Fibroblast of lung (primary cell): Measurements from ENCODE around the gene PAQR6.

Experiments
- EZH2 ChIP-seq: IDR thresholded peaks from 2 replicates; pipeline ENCODE4 v1.5.1; 2012; ENCODE audit warnings: low read length, control low read depth, mild to moderate bottlenecking; ENCODE audit errors: missing control alignments
- TF ChIP-seq, protein P1 (sequence below), 2 donors: IDR thresholded peaks in 1 of 2; conservative IDR thresholded peaks in 1 of 2; 1 replicate in 1 of 2; 2 replicates in 1 of 2; pipeline ENCODE4 v1.5.1; 2011 to 2012; ENCODE audit warnings: low read length in 2 of 2, control low read depth in 1 of 2, inconsistent platforms in 1 of 2, low read depth in 1 of 2, mild to moderate bottlenecking in 1 of 2

- TF ChIP-seq, protein P1, sequence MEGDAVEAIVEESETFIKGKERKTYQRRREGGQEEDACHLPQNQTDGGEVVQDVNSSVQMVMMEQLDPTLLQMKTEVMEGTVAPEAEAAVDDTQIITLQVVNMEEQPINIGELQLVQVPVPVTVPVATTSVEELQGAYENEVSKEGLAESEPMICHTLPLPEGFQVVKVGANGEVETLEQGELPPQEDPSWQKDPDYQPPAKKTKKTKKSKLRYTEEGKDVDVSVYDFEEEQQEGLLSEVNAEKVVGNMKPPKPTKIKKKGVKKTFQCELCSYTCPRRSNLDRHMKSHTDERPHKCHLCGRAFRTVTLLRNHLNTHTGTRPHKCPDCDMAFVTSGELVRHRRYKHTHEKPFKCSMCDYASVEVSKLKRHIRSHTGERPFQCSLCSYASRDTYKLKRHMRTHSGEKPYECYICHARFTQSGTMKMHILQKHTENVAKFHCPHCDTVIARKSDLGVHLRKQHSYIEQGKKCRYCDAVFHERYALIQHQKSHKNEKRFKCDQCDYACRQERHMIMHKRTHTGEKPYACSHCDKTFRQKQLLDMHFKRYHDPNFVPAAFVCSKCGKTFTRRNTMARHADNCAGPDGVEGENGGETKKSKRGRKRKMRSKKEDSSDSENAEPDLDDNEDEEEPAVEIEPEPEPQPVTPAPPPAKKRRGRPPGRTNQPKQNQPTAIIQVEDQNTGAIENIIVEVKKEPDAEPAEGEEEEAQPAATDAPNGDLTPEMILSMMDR (conservative IDR thresholded peaks at IDR 0.05 in 1 of 2, IDR thresholded peaks at IDR 0.05 in 1 of 2; ENCODE audit: low read depth in 1 of 2, low read length in 2 of 2) = no peak
- TF ChIP-seq EZH2 = no peak
Observed at GRCh38 chr1:156230473-156230837, 17.4 kb downstream of the PAQR6 start.
